ENCODE measurements around the gene NXN.

- TF ChIP-seq CTCF (IDR thresholded peaks at IDR 0.05; ENCODE audit: low read depth, low read length, poor library complexity, severe bottlenecking) (no peak), EZH2phosphoT487 (IDR thresholded peaks at IDR 0.05; ENCODE audit: borderline replicate concordance, low read length) (no peak)
Observed at GRCh38 chr17:901191-901950, 78.2 kb downstream of the NXN start.
